HG03457 (cell line): Measurements from ENCODE around the gene PTPN21.
A peak's percentile ranks its signal among the peaks of the same experiment; 100 is the strongest.

Experiments
- ATAC-seq: cut with Tn5 transposase; IDR thresholded peaks from one replicate; pipeline ENCODE4 v1.9.1; 2021; ENCODE audit warnings: moderate number of reproducible peaks; ENCODE audit not compliant: unreplicated experiment

The PTPN21 gene

GRCh38 chr14:88507208-88507607, 47.6 kb downstream of the PTPN21 start:
- no peak for ATAC-seq

DNA sequence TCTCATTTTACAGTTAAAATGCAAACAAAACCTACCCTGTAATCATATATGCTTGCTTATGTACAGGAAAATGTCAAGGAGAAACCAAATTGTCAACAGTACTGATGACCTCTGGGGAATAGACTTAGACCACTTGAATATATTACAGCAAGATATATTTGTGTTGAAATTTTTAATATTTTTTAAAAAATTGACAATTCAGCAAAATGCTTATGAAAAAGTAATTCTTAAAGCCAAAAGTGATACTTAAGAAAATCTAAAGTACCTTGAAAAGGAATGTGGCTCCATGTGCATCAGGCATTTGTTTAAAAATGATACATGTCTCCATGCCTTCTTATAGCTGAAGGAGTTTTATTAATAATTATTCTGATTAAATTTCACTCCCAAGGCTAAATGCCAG, 49.2 kb downstream of the PTPN21 start:
- no peak for ATAC-seq

GRCh38 chr14:88504602-88505001, 50.2 kb downstream of the PTPN21 start:
- no peak for ATAC-seq

- ATAC-seq: no peak
These were observed 50.9 kb downstream of the PTPN21 start for GRCh38 chr14:88503754-88504406.

DNA sequence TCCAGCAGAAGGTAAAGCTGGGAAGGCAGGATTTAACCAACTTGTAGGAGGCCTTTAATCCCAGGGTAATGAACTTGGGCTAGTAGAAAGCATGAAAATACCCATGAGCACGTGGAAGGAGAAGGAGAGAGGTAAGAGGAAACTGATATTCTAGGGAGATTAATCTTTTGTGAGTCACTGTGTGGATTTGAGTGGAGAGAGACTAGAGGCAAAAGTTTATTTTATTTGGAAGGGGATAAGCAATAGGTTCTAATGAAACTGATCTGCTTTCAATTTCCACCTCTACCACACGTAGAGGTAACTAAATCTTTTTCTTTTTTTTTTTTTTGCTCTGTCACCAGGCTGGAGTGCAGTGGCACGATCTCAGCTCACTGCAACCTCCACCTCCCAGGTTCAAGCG, 52.1 kb downstream of the PTPN21 start:
- ATAC-seq: no peak

GRCh38 chr14:88500611-88501010, 54.2 kb downstream of the PTPN21 start:
- no peak for ATAC-seq

- no peak for ATAC-seq
These were observed 55.6 kb downstream of the PTPN21 start for GRCh38 chr14:88499225-88499624.

DNA sequence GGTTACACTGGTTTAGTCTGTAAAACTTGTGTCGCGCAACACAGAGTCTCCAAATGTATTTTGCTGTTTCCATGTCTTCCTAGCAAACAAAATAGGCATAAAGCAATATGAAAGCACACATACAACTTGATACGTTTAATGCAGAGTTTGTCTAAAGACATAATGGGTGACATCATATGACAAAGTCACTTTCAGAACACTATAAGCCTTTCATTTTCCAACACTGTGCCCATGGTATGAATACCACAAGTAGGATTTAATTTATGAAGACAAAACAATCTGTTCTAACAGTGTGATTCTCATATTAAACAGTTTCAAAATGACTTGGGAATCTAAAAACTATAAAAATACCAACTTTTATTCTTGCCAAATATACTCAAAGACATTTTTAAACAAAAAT, 58.4 kb downstream of the PTPN21 start:
- no peak for ATAC-seq

GRCh38 chr14:88493392-88494185, 61.2 kb downstream of the PTPN21 start:
- ATAC-seq: no peak

GRCh38 chr14:88492272-88493089, 62.3 kb downstream of the PTPN21 start:
- ATAC-seq: peak; percentile 94

- ATAC-seq: no peak
These were observed 64.6 kb downstream of the PTPN21 start for GRCh38 chr14:88490168-88490567.

DNA sequence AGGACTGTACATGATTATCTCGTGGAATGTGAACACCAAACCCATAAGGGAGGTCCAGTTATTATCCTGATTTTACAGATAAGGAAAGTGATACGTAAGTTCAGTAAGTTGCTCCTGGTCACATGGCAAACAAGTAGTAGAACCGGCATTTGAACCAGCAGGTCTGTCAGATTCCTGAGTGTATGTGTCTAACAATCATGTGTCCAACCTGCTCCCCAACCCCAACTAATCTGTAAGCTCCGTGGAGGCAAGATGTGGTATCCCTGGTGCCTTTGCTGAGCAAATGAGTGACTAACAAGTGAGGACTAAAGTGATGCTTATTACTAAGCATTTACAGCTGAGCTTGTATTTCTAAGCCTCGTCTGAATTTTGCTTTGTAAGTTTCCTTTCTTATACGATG, 65.9 kb downstream of the PTPN21 start:
- no peak for ATAC-seq

DNA sequence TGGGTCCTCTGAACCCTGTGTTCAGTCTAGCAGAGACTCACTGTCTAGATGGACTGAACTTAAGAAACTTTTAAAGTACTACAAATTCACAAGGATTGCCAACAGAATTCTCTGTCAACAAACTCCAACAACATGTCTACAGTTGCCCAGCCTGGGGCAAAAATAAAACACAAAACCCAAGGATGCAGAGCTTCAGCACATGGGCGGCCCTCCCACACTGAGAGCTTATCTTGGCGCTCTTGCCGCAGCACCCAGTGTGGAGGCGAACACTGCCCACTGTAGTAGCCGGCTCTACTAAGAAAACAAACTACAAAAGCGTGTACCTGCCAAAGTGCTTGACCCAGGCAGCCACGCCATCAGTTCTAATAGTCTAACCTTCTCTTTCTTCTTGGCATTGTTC, 66.7 kb downstream of the PTPN21 start:
- ATAC-seq: no peak

GRCh38 chr14:88482524-88482923, 72.3 kb downstream of the PTPN21 start:
- no peak for ATAC-seq

DNA sequence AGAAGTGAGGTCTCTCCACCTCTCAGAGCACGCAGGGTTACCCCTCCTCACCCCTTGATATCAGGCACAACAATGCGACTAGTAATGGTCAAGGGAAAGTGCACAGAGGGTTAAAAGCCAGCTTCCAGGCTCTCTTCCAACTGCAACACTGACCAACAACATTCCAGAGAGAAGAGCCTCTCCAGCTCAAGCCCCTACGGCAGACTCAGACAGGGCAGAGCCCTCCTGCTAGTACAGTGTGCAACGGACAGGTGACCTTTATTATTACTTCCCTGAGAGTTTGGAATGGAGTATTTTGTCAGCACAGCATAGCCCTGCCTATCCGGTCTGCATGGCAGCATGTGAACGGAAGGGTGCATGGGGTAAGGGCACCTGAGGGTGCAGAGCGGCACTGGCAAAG, 73.0 kb downstream of the PTPN21 start:
- no peak for ATAC-seq

DNA sequence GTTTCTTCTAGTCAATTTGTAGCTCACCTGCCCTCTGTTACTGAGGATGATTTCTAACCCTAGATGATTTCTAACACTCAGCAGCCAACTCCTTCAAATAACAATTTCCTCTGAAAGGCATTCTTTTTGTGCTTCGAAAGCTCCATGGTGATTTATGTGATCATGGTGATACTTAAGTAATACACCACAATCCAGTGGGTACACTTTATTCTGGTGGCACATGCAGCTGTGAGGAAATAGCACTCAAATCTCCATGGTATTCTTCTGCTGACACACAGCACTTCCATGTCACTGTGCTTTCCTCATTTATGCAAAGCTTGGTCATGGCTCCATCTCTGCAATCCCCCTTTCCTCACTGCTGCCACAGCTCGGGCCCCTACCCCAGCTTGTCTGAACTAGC, 73.7 kb downstream of the PTPN21 start:
- ATAC-seq: no peak

DNA sequence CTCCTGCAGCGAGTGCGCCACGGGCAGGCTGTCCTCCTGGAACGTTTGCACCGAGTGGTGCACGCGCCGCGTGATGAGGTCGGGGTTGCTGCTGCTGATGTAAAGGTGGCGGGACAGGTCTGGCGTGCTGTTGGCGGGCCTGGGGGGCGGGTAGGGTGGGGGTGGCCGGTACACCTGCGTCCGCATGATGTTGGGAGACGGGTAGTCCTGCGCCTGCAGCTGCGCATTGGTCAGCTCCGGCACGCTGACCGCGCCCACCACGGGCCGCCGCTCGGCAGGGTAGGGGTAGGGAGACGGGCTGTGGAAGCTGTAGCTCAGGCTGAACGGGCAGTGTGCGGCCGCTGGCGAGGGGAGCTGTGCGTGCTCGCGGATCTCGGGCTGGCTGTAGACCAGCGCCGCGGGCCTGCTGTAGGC, 75.2 kb downstream of the PTPN21 start:
- ATAC-seq: no peak

DNA sequence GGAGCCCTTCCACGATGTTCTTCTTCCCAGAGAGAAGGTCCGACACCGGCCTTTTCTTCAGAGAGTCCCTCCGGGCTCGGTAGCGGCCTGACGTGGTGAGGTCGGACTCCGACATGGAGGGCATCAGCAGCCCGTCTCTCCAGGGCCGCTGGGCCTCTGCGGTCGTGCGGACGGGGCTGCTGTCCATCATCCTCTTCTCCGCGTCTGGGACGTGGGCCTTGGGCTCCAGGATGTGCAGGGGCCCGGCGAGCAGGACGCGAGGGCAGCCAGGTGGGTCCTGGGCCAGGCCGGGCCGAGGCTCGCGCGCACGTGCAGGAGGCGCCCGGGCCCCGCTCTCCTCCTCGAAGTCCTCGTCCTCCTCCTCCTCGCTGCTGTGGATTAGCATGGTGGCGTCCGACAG, 75.9 kb downstream of the PTPN21 start:
- no peak for ATAC-seq

- no peak for ATAC-seq
These were observed 77.1 kb downstream of the PTPN21 start for GRCh38 chr14:88477513-88478250.

GRCh38 chr14:88476825-88477224, 78.0 kb downstream of the PTPN21 start:
- no peak for ATAC-seq

DNA sequence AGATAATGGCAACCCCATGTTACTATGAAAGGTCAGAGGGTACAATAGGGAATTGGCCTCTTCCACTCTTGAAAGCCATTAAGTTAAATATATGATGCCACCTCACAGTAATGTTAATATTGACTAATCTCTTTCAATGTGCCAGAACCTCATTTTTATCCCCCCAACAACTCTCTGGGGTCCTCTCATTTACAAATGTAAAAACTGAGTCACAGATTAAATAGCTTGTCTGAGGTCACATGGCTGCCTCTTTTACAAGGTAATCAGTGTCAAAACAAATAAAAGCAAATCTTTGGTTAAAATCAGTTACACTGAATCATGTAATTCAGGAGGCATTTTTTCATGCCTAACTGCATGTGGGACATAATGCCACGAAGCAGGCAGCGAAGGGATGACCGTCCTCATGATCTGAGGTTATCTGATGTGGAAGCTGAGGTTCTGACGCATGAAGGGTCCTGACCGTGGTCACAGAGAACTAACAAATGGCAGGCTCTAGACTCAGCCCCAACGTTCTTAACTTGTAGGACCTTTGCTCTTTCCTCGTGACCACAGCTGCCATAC, 78.5 kb downstream of the PTPN21 start:
- no peak for ATAC-seq
